Common myeloid progenitor, CD34-positive (primary cell): ENCODE results near the gene HLA-B.

Experiments
- CTCF ChIA-PET: fragments of 350-600 bp; sonication (Branson Sonifier 250); formaldehyde crosslinking; loops from one replicate; lab custom pipeline; 2021; ENCODE audit warnings: antibody characterized with exemption; lab: Charles Lee
- POLR2A ChIA-PET: fragments of 350-600 bp; sonication (Branson Sonifier 250); formaldehyde crosslinking; loops from one replicate; lab custom pipeline; 2021; ENCODE audit warnings: antibody characterized with exemption; lab: Charles Lee
- DNase-seq, 3 donors: peaks; one replicate each; pipeline versions ENCODE4 v3.0.0 to v3.0.0-alpha.2; 2013
- H3K27ac ChIP-seq, 2 experiments: 1 replicate in 1 of 2; 2 replicates in 1 of 2; pipeline ENCODE4 v1.7.0; 2013; ENCODE audit warnings: inconsistent platforms in 2 of 2, low read length in 2 of 2, mild to moderate bottlenecking in 2 of 2, low read depth in 1 of 2, moderate library complexity in 1 of 2; ENCODE audit not compliant: severe bottlenecking in 2 of 2, insufficient read depth in 1 of 2, poor library complexity in 1 of 2
- H3K27me3 ChIP-seq, 5 experiments: replicated peaks in 2 of 5; 1 replicate in 3 of 5; 2 replicates in 2 of 5; pipeline versions ENCODE4 v1.6.1 to v1.7.0; 2013; ENCODE audit warnings: low read length in 4 of 5, mild to moderate bottlenecking in 2 of 5, moderate library complexity in 2 of 5, inconsistent platforms in 1 of 5; ENCODE audit not compliant: insufficient read depth in 5 of 5, control insufficient read depth in 4 of 5
- H3K36me3 ChIP-seq, 4 experiments: 1 replicate in 2 of 4; 2 replicates in 2 of 4; pipeline versions ENCODE4 v1.6.1 to v1.7.0; 2013; ENCODE audit warnings: low read length in 3 of 4, control low read depth in 1 of 4, mild to moderate bottlenecking in 1 of 4; ENCODE audit not compliant: control insufficient read depth in 4 of 4, insufficient read depth in 4 of 4
- H3K4me1 ChIP-seq, 4 experiments: 1 replicate in 3 of 4; 2 replicates in 1 of 4; pipeline versions ENCODE4 v1.6.1 to v1.7.1; 2013; ENCODE audit warnings: low read length in 3 of 4, mild to moderate bottlenecking in 3 of 4, control low read depth in 1 of 4, inconsistent platforms in 1 of 4, moderate library complexity in 1 of 4; ENCODE audit not compliant: control insufficient read depth in 4 of 4, insufficient read depth in 4 of 4; ENCODE audit errors: control extremely low read depth in 1 of 4
- H3K4me3 ChIP-seq, 7 experiments: 1 replicate in 4 of 7; 2 replicates in 3 of 7; pipeline versions ENCODE4 v1.5.1 to v1.7.0; 2013; ENCODE audit warnings: mild to moderate bottlenecking in 7 of 7, low read length in 6 of 7, moderate library complexity in 6 of 7, inconsistent platforms in 2 of 7, low read depth in 2 of 7, control low read depth in 1 of 7; ENCODE audit not compliant: insufficient read depth in 4 of 7, control insufficient read depth in 1 of 7; ENCODE audit errors: extremely low read depth in 1 of 7
- H3K9me3 ChIP-seq, 5 experiments: 1 replicate in 4 of 5; 2 replicates in 1 of 5; pipeline versions ENCODE4 v1.6.1 to v1.7.1; 2013; ENCODE audit warnings: low read length in 4 of 5, mild to moderate bottlenecking in 2 of 5, inconsistent platforms in 1 of 5, low read depth in 1 of 5, moderate library complexity in 1 of 5; ENCODE audit not compliant: control insufficient read depth in 4 of 5, insufficient read depth in 2 of 5; ENCODE audit errors: control extremely low read depth in 1 of 5
- WGBS: methylation state at CpG from one replicate; pipeline ENCODE4 v1.1.5; 2013; ENCODE audit not compliant: insufficient coverage; 5-methylcytosine and 5-hydroxymethylcytosine counted together

Gene HLA-B

GRCh38 chr6:31308845-31309175 is 48.2 kb downstream of the HLA-B start:
- H3K4me1 ChIP-seq = peaks cover 0 to 7% (median 2%) of the 10 kb centered on the region in 4 experiments
- H3K4me3 ChIP-seq = peak overlapping the region in 3 of 7 experiments; percentile 36 to 61 (median 49)
- ChIA-PET POLR2A (interaction anchor here (0.6 to 1.0 kb wide), 2 partner anchors 13 to 1180 kb away, joined by 3 read pairs; no protein-coding TSS in a partner anchor), CTCF (no interaction called here)
- DNase-seq = no peak
- no peaks in the 10 kb centered on the region for H3K36me3 ChIP-seq
- H3K27me3 ChIP-seq = peaks cover 11 to 35% (median 27%) of the 10 kb centered on the region in 5 experiments
- H3K9me3 ChIP-seq = peaks cover 0 to 4% (median 0%) of the 10 kb centered on the region in 5 experiments
- 49% methylated on average over 10 of the region's 11 CpGs for WGBS
- no peak overlapping the region for H3K27ac ChIP-seq

DNA sequence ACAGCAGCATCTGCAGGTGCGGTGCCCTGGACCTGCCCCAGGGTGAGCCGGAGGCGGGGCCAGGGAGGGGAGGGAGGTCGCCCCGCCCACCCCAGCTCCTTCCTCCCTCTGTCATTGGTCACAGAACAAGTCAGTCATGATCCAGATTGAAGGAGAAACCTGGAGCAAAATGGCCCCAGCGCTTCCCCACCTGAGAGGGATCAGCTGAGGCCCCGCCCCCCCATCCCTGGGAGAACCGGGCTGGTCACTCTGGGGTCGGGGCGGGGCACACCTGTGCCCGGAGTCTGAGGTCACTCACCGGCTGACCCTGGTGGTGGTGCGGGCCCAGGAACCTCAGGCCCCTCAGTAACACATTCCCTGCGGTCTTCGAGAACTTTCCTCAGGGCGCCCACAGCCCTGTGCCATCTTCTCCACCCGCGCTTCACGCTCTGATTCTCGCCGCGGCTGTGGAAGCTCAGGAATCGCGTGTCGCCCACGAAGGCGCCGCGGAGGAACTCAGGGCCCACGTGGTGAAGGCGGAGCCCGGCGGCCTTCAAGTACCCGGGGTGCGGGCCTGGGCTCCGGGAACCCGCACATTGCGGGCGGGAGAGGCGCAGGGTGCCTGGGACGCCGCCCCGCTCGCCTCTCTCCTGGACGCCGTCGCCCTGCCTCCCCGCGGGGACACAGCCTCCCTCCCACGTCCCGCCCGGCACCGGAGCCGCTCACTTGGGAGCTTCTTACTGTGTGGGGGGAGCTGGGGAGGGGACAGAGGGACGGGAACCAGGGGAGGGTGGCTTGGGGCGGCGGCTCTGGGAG is 48.7 kb downstream of the HLA-B start:
- ChIA-PET POLR2A (interaction anchor here (1.0 kb wide), 1 partner anchor 14 kb away, joined by 3 read pairs; no protein-coding TSS in a partner anchor), CTCF (no interaction called here)
- under 1% methylated on average over 37 of the region's 57 CpGs for WGBS
- peak; percentile 43 to 71 (median 60) for DNase-seq
- H3K27me3 ChIP-seq = peaks cover 11 to 35% (median 27%) of the 10 kb centered on the region in 5 experiments
- H3K36me3 ChIP-seq = no peaks in the 10 kb centered on the region
- peaks cover 0 to 7% (median 2%) of the 10 kb centered on the region in 4 experiments for H3K4me1 ChIP-seq
- H3K9me3 ChIP-seq = peaks cover 0 to 4% (median 0%) of the 10 kb centered on the region in 5 experiments
- no peak overlapping the region for H3K27ac ChIP-seq
- H3K4me3 ChIP-seq = peak overlapping the region in 4 of 7 experiments; percentile 19 to 61 (median 42)

DNA sequence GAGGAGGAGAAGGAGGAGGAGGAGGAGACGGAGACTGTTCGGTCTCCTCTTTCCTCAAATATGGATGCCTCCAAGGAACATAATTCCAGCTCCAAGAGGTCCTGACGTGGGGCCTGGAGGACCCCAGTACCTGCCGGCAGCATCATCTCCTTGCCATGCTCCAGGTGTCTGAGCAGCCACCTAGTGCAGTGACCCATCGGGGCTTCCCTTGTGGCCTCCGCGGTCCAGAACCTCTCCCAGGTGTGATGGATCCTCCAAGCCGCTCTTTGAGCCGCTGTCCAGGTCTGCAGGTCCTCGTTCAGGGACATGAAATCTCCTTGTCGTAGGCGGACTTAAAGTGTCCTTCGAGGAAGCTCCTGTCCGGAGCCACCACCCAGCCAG is 49.3 kb downstream of the HLA-B start:
- Histone ChIP-seq H3K27ac (no peak overlapping the region), H3K4me3 (peak overlapping the region in 2 of 7 experiments; percentile 49 to 61)
- DNase-seq = no peak

GRCh38 chr6:31305703-31306219 is 51.2 kb downstream of the HLA-B start:
- 92% methylated on average over 2 of the region's 4 CpGs for WGBS
- Histone ChIP-seq H3K9me3 (peaks cover 0 to 4% (median 0%) of the 10 kb centered on the region in 5 experiments), H3K27me3 (peaks cover 9 to 35% (median 27%) of the 10 kb centered on the region in 5 experiments), H3K36me3 (no peaks in the 10 kb centered on the region), H3K4me3 (no peak overlapping the region), H3K4me1 (peaks cover 0 to 7% (median 2%) of the 10 kb centered on the region in 4 experiments), H3K27ac (no peak overlapping the region)
- peak in 1 of 3 donors; percentile 29 for DNase-seq
- CTCF ChIA-PET = no interaction called here
- POLR2A ChIA-PET = no interaction called here

More for the DNA sequence above, 49.3 kb downstream of the HLA-B start:
- CTCF ChIA-PET = no interaction called here
- Histone ChIP-seq H3K27me3 (peaks cover 10 to 35% (median 27%) of the 10 kb centered on the region in 5 experiments), H3K9me3 (peaks cover 0 to 4% (median 0%) of the 10 kb centered on the region in 5 experiments), H3K36me3 (no peaks in the 10 kb centered on the region), H3K4me1 (peaks cover 0 to 7% (median 2%) of the 10 kb centered on the region in 4 experiments)
- WGBS = 75% methylated on average over 12 of the region's 14 CpGs
- POLR2A ChIA-PET = no interaction called here

DNA sequence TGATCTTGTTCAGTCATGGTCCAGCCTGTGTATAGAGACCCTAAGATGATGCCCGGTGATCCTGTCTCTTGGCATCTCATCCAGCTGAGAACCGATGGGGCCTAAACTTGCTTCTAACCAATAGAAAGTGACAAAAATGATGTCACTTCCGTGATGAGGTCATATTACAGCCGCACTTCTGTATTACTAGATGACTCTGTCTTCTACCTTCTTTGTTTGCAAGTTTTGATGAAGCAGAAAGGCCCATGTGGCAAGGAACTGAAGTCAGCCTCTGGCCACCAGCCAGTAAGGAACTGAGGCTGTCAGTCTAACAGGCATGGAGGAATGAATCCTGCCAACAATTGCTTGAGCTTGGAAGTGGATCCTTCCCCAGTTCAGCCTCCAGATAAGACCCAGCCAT is 52.3 kb downstream of the HLA-B start:
- peaks cover 0 to 7% (median 2%) of the 10 kb centered on the region in 4 experiments for H3K4me1 ChIP-seq
- DNase-seq = peak in 2 of 3 donors; percentile 17 to 46
- 97% methylated on average over 4 of the region's 4 CpGs for WGBS
- H3K27me3 ChIP-seq = peaks cover 7 to 29% (median 26%) of the 10 kb centered on the region in 5 experiments
- ChIA-PET CTCF (no interaction called here), POLR2A (no interaction called here)
- H3K4me3 ChIP-seq = no peak overlapping the region
- H3K36me3 ChIP-seq = no peaks in the 10 kb centered on the region
- peaks cover 0 to 4% (median 0%) of the 10 kb centered on the region in 5 experiments for H3K9me3 ChIP-seq
- H3K27ac ChIP-seq = no peak overlapping the region
